Fibroblast of the aortic adventitia (primary cell): Measurements from ENCODE around the gene NAIF1. TPM values are rescaled to one million over a fixed set of nuclear protein-coding genes. Genes with fewer than 3 reads are reported as not detected.

Experiments
- DNase-seq: peaks from one replicate; pipeline ENCODE4 v3.0.0-alpha.2; 2010; ENCODE audit warnings: low read depth
- H3K4me3 ChIP-seq: 2 replicates; pipeline ENCODE4 v1.5.1; 2011; ENCODE audit warnings: low read depth, mild to moderate bottlenecking, control low read depth, low read length, moderate library complexity
- CTCF ChIP-seq: IDR thresholded peaks from 2 replicates; pipeline ENCODE4 v1.5.1; 2011; ENCODE audit warnings: mild to moderate bottlenecking, low read length, control low read depth, inconsistent platforms; ENCODE audit not compliant: insufficient read depth
- total RNA-seq: library from RNA; depleted of rRNA; stranded (reverse); fragments of >200 nt; gene quantifications from 2 replicates; pipeline ENCODE4 v1.2.3, GENCODE V29; 2012; ENCODE audit warnings: low replicate concordance

The NAIF1 gene
- total RNA-seq, 1 donor, result 7.5 TPM

DNA sequence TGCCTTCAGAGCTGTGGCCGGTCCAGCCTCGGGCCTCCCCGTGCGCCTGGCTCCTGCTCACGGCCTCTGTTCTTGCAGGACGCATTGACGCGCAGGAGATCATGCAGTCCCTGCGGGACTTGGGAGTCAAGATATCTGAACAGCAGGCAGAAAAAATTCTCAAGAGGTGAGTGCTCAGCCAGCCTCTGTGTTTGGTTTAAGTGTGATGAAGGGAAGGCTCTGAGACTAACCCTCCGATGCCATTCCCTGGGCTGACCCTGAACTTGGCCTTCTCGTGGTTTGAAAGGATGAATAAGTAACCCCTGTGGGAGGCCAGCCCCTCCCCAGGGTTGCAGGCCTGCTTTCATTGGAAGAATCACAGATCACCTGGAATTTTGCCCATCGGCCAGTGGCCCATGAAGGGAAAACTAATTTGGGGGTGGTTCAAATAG lies 34.1 kb upstream of the NAIF1 start:
- no peak overlapping the region for H3K4me3 ChIP-seq
- no peak for DNase-seq
- TF ChIP-seq CTCF, result no peak

DNA sequence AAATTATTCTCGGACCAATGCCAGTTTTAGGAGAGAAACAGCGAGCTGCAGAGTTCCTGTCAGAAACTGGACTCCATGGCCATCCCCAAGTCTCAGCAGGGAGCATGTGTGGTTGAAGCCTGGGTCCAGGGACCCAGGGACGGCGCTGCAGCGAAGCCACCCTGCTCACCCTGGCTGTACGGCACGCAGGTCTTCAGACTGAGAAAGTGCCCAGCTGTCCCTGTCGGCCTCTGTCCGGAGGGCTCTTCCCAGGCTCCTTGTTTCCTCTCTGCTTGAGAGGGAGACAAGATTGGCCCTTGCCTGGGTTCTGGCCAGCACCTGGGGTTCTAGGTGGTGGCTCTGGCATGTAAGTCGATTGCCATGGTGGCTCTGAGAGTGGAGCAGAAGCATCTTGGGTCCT lies 33.5 kb upstream of the NAIF1 start:
- no peak for TF ChIP-seq CTCF
- H3K4me3 ChIP-seq, result no peak overlapping the region

GRCh38 chr9:128099932-128100491 lies 32.9 kb upstream of the NAIF1 start:
- peak overlapping the region; percentile 75 for H3K4me3 ChIP-seq
- no peak for TF ChIP-seq CTCF
- DNase-seq, result no peak

More for the DNA sequence above, 33.5 kb upstream of the NAIF1 start:
- DNase-seq, result no peak

- no peak for TF ChIP-seq CTCF
- DNase-seq, result no peak
- H3K4me3 ChIP-seq, result peak overlapping the region; percentile 75
Observed at GRCh38 chr9:128099231-128099931, 32.3 kb upstream of the NAIF1 start.

DNA sequence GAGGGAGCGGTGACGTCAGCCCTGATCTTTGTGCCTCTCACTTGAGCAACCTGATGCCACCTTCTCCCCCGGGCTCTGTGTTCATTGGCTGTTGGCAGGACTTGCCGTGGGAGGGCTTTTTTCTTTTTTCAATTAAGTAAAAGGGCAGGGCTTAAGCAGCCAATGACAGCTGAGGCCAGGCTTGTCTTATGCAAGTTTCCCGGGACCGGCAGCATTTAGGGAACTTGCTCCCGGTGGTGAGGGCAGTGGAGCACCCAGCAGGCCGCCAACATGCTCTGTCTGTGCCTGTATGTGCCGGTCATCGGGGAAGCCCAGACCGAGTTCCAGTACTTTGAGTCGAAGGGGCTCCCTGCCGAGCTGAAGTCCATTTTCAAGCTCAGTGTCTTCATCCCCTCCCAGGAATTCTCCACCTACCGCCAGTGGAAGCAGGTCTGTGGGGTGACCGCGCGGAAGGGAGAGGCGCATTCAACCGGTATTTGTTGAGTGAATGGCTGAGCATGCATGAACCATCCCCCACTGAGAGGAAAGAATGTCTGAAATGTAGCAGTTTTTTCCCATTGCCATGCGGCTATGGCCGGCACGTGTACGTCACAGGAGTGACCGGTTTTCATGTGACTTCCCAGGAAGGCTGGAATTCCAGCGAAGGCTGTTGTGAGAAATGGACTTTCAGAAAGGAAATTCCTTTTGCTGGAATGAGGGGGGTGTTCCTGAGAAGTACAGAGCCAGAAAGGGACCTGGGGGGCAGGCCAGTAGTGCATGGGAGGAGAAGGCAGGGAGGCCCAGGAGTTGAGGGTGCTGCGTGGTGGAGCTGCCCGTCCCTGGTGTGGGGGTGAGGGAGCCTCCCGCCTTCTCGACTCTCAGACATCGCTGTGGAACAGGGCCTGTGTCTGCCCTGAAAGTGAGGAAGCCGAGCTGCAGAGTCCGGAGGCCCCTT lies 31.4 kb upstream of the NAIF1 start:
- peak; percentile 97 for DNase-seq
- no peak for TF ChIP-seq CTCF
- peak overlapping the region; percentile 75 for H3K4me3 ChIP-seq

GRCh38 chr9:128097543-128098296 lies 30.6 kb upstream of the NAIF1 start:
- DNase-seq, result no peak
- no peak for TF ChIP-seq CTCF
- peak overlapping the region; percentile 75 for H3K4me3 ChIP-seq
